Endothelial cell of umbilical vein (primary cell): Measurements from ENCODE around the gene PTGES3. TPM values are rescaled to one million over a fixed set of nuclear protein-coding genes. Genes with fewer than 3 reads are reported as not detected.

ENCODE experiments used
- BruUV-seq: library from RNA; stranded (reverse); fragments of 400-500 nt; replicated peaks from 2 replicates; lab custom pipeline; 2021; lab: Mats Ljungman, UMichigan
- CTCF ChIA-PET: fragments of 300-600, 350-600 bp; sonication (Branson Sonifier 250); formaldehyde crosslinking; loops from one replicate; lab custom pipeline; 2021; ENCODE audit warnings: antibody characterized with exemption, inconsistent platforms; lab: Charles Lee
- POLR2A ChIA-PET: fragments of 300-600, 350-600 bp; sonication (Branson Sonifier 250); formaldehyde crosslinking; loops from one replicate; lab custom pipeline; 2021; ENCODE audit warnings: antibody characterized with exemption, inconsistent platforms; lab: Charles Lee
- DNase-seq: peaks from one replicate; pipeline ENCODE4 v3.0.0-alpha.2; 2011; ENCODE audit warnings: low read depth, low spot score
- FAIRE-seq: peaks from 2 replicates; lab custom pipeline; 2011; peaks lifted over from hg19 to GRCh38; lab: Jason Lieb, UNC
- H2AFZ ChIP-seq: 2 replicates; pipeline ENCODE4 v1.6.0; 2012; ENCODE audit warnings: low read depth, low read length, control low read depth, inconsistent platforms
- H3K27ac ChIP-seq: 2 replicates; pipeline ENCODE4 v1.5.1; 2011; ENCODE audit warnings: low read depth, mild to moderate bottlenecking, control low read depth, low read length, moderate library complexity; ENCODE audit not compliant: insufficient read depth
- H3K27me3 ChIP-seq, 2 experiments: 2 replicates each; pipeline versions ENCODE4 v1.6.0 to v1.6.1; 2011; ENCODE audit warnings: low read length in 2 of 2, mixed read lengths in 1 of 2; ENCODE audit not compliant: control insufficient read depth in 2 of 2, insufficient read depth in 2 of 2
- H3K36me3 ChIP-seq, 2 experiments: 2 replicates in 1 of 2; 3 replicates in 1 of 2; pipeline ENCODE4 v1.5.1; 2011; ENCODE audit warnings: low read length in 2 of 2, mild to moderate bottlenecking in 1 of 2, moderate library complexity in 1 of 2; ENCODE audit not compliant: control insufficient read depth in 2 of 2, insufficient read depth in 2 of 2; ENCODE audit errors: extremely low read depth in 1 of 2
- H3K4me1 ChIP-seq: 3 replicates; pipeline ENCODE4 v1.5.1; 2011; ENCODE audit warnings: mild to moderate bottlenecking, low read length; ENCODE audit not compliant: control insufficient read depth, insufficient read depth; ENCODE audit errors: extremely low read depth
- H3K4me2 ChIP-seq: 2 replicates; pipeline ENCODE4 v1.6.1; 2011; ENCODE audit warnings: low read length, control low read depth, mixed read lengths; ENCODE audit not compliant: insufficient read depth
- H3K4me3 ChIP-seq, 3 experiments: fragments of 200-600 bp in 1 of 3; sonication (generic), shearing (Covaris generic) in 1 of 3; replicated peaks in 1 of 3; 2 replicates each; pipeline ENCODE4 v1.5.1; 2011 to 2016; ENCODE audit warnings: control low read depth in 3 of 3, low read length in 3 of 3, mild to moderate bottlenecking in 2 of 3, inconsistent platforms in 1 of 3, low read depth in 1 of 3, moderate library complexity in 1 of 3; ENCODE audit not compliant: insufficient read depth in 1 of 3
- H3K79me2 ChIP-seq: 2 replicates; pipeline ENCODE4 v1.6.0; 2012; ENCODE audit warnings: low read length, inconsistent platforms; ENCODE audit not compliant: control insufficient read depth, insufficient read depth
- H3K9ac ChIP-seq: replicated peaks from 2 replicates; pipeline ENCODE3; 2011; ENCODE audit warnings: low read length, control low read depth; ENCODE audit not compliant: insufficient read depth; ENCODE audit errors: extremely low read depth
- H3K9me1 ChIP-seq: replicated peaks from 3 replicates; pipeline ENCODE4 v1.6.0; 2011; ENCODE audit warnings: mild to moderate bottlenecking, low read length; ENCODE audit not compliant: control insufficient read depth, insufficient read depth; ENCODE audit errors: extremely low read depth
- H3K9me3 ChIP-seq: replicated peaks from 2 replicates; pipeline ENCODE4 v1.5.1; 2012; ENCODE audit warnings: low read length, inconsistent platforms; ENCODE audit not compliant: control insufficient read depth, insufficient read depth
- H4K20me1 ChIP-seq: replicated peaks from 2 replicates; pipeline ENCODE3; 2011; ENCODE audit warnings: mild to moderate bottlenecking, low read length; ENCODE audit not compliant: control insufficient read depth, insufficient read depth; ENCODE audit errors: extremely low read depth
- EZH2 ChIP-seq: IDR thresholded peaks from 2 replicates; pipeline ENCODE4 v1.6.1; 2012; ENCODE audit warnings: borderline replicate concordance, low read depth, mild to moderate bottlenecking, moderate library complexity, low read length, inconsistent platforms; ENCODE audit not compliant: severe bottlenecking
- FOS ChIP-seq: IDR thresholded peaks from 2 replicates; pipeline ENCODE4 v1.6.1; 2011; ENCODE audit warnings: mild to moderate bottlenecking, low read length, moderate library complexity, borderline replicate concordance; ENCODE audit not compliant: insufficient read depth
- GATA2 ChIP-seq: IDR thresholded peaks from 2 replicates; pipeline ENCODE4 v1.7.0; 2011; ENCODE audit warnings: low read depth, mild to moderate bottlenecking, moderate library complexity, mixed read lengths, low read length; ENCODE audit not compliant: insufficient read length, insufficient read depth
- JUN ChIP-seq: IDR thresholded peaks from 2 replicates; pipeline ENCODE4 v1.6.1; 2011; ENCODE audit warnings: borderline replicate concordance, low read depth; ENCODE audit not compliant: insufficient read length, insufficient read depth
- MYC ChIP-seq: IDR thresholded peaks from one replicate; pipeline ENCODE4 v1.6.1; 2011; ENCODE audit warnings: mild to moderate bottlenecking, low read depth, low read length
- POLR2A ChIP-seq: IDR thresholded peaks from 2 replicates; pipeline ENCODE4 v1.6.1; 2012; ENCODE audit warnings: low read depth, mild to moderate bottlenecking, control low read depth, low read length
- POLR2AphosphoS5 ChIP-seq: IDR thresholded peaks from 2 replicates; pipeline ENCODE4 v1.6.1; 2012; ENCODE audit warnings: low read depth, mild to moderate bottlenecking, control low read depth, low read length, moderate library complexity; ENCODE audit not compliant: insufficient read depth
- dilution Hi-C: fragments of 300-500 bp; cut with MboI; formaldehyde crosslinking; loops from one replicate; pipeline ENCODE4 v1.15.0; 2019; ENCODE audit warnings: low sequenced_read_pairs; ENCODE audit not compliant: extremely low pct_ligation_motif_present
- intact Hi-C: fragments of 100-400 bp; cut with micrococcal nuclease; formaldehyde crosslinking; loops from one replicate; pipeline ENCODE4 v1.10.0; 2022
- polyA plus RNA-seq, 4 experiments: library from polyadenylated mRNA; depleted of rRNA in 3 of 4; stranded (reverse) in 3 of 4; unstranded in 1 of 4; fragments of >200 nt; gene quantifications; 2 replicates each; pipeline versions ENCODE4 v1.2.1 to v1.2.3, GENCODE V29; 2011 to 2012; ENCODE audit warnings: missing spikeins in 1 of 4
- total RNA-seq: library from RNA; stranded (reverse); gene quantifications from 2 replicates; pipeline ENCODE4 v1.2.3, GENCODE V29; 2021
- TF ChIP-seq, protein P1 (sequence below), 2 donors: IDR thresholded peaks; 1 replicate in 1 of 2; 2 replicates in 1 of 2; pipeline ENCODE4 v1.5.1; 2011; ENCODE audit warnings: low read length in 2 of 2, mild to moderate bottlenecking in 2 of 2, moderate library complexity in 2 of 2, control low read depth in 1 of 2, inconsistent platforms in 1 of 2, low read depth in 1 of 2; ENCODE audit not compliant: insufficient read depth in 1 of 2; ENCODE audit errors: extremely low read depth in 1 of 2
- TF ChIP-seq, protein P2 (sequence below): IDR thresholded peaks from 2 replicates; pipeline ENCODE4 v1.6.1; 2011; ENCODE audit not compliant: insufficient read depth, insufficient read length

Gene PTGES3
- total and polyA plus RNA-seq, 2 donors (not counting 3 experiments of a cell fraction or from before 2014, with no cell fraction given), result 48.5 to 278 TPM

GRCh38 chr12:56695327-56696101 lies 7.4 kb upstream of the PTGES3 start:
- no peak overlapping the region for H3K4me2 ChIP-seq
- intact Hi-C loops (no loop called here), dilution Hi-C loops (no loop called here)
- no peak overlapping the region for H3K27ac ChIP-seq
- TF ChIP-seq, protein P1, sequence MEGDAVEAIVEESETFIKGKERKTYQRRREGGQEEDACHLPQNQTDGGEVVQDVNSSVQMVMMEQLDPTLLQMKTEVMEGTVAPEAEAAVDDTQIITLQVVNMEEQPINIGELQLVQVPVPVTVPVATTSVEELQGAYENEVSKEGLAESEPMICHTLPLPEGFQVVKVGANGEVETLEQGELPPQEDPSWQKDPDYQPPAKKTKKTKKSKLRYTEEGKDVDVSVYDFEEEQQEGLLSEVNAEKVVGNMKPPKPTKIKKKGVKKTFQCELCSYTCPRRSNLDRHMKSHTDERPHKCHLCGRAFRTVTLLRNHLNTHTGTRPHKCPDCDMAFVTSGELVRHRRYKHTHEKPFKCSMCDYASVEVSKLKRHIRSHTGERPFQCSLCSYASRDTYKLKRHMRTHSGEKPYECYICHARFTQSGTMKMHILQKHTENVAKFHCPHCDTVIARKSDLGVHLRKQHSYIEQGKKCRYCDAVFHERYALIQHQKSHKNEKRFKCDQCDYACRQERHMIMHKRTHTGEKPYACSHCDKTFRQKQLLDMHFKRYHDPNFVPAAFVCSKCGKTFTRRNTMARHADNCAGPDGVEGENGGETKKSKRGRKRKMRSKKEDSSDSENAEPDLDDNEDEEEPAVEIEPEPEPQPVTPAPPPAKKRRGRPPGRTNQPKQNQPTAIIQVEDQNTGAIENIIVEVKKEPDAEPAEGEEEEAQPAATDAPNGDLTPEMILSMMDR (IDR thresholded peaks at IDR 0.05; ENCODE audit: extremely low read depth in 1 of 2, insufficient read depth in 1 of 2, low read depth in 1 of 2, low read length in 2 of 2), result no peak
- TF ChIP-seq EZH2, result no peak
- no peak for TF ChIP-seq POLR2A
- no peak for TF ChIP-seq GATA2
- no peak for TF ChIP-seq JUN
- no peak for TF ChIP-seq MYC
- no peak for TF ChIP-seq FOS
- TF ChIP-seq, protein P2, sequence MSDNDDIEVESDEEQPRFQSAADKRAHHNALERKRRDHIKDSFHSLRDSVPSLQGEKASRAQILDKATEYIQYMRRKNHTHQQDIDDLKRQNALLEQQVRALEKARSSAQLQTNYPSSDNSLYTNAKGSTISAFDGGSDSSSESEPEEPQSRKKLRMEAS, result no peak
- TF ChIP-seq POLR2AphosphoS5, result no peak
- no peak for DNase-seq
- H3K9me3 ChIP-seq, result no peaks in the 10 kb centered on the region
- no peaks in the 10 kb centered on the region for H3K36me3 ChIP-seq
- H3K4me1 ChIP-seq, result no peaks in the 10 kb centered on the region
- H3K4me3 ChIP-seq, result no peak overlapping the region
- no TSS peak for BruUV-seq
- no peaks in the 10 kb centered on the region for H3K79me2 ChIP-seq
- ChIA-PET POLR2A (no interaction called here), CTCF (no interaction called here)
- H3K9ac ChIP-seq, result no peak overlapping the region
- H3K9me1 ChIP-seq, result no peaks in the 10 kb centered on the region
- no peaks in the 10 kb centered on the region for H4K20me1 ChIP-seq
- H2AFZ ChIP-seq, result no peak overlapping the region
- no peak for FAIRE-seq
- H3K27me3 ChIP-seq, result peaks cover 0 to 3% of the 10 kb centered on the region in 2 experiments
